KOPT-K1 (cell line): ENCODE measurements around the gene ING3.

Source experiments
- H3K27ac ChIP-seq: fragments of 200-600 bp; sonication (generic); 2 replicates; pipeline ENCODE4 v1.5.1; 2016; ENCODE audit warnings: antibody characterized with exemption, mild to moderate bottlenecking, low read depth, low read length; ENCODE audit not compliant: poor library complexity, severe bottlenecking
- H3K36me3 ChIP-seq: fragments of 200-600 bp; sonication (generic); 2 replicates; pipeline ENCODE4 v1.5.1; 2017; ENCODE audit warnings: antibody characterized with exemption, mild to moderate bottlenecking, low read length, moderate library complexity; ENCODE audit not compliant: insufficient read depth
- H3K9me3 ChIP-seq: fragments of 200-600 bp; sonication (generic); 2 replicates; pipeline ENCODE4 v1.5.1; 2017; ENCODE audit warnings: antibody characterized with exemption, low read length, mild to moderate bottlenecking; ENCODE audit not compliant: insufficient read depth, poor library complexity, severe bottlenecking

The ING3 gene

GRCh38 chr7:121017586-121017985 is 67.0 kb downstream of the ING3 start:
- Histone ChIP-seq H3K27ac (no peak overlapping the region), H3K9me3 (no peaks in the 10 kb centered on the region), H3K36me3 (no peaks in the 10 kb centered on the region)

DNA sequence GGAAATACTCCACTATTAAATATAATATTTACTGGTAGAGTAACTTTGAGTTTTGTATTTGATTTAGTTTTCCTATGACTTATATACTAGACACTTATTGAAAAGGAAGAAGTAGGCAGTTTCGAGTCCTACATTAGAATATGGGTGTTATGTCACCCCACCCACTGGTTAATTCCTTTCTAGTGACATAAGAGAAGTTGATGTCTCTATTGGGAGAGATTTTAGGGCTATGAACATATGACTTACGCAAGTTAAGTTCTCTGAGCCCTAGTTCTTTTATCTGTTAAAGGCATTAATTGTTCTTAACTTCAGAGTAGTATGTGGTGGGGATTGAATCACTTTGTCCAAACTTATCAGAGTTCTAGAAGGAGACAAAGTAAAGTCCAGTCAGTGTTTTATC is 68.4 kb downstream of the ING3 start:
- no peaks in the 10 kb centered on the region for H3K9me3 ChIP-seq
- H3K27ac ChIP-seq = no peak overlapping the region
- no peaks in the 10 kb centered on the region for H3K36me3 ChIP-seq

- Histone ChIP-seq H3K36me3 (no peaks in the 10 kb centered on the region), H3K27ac (no peak overlapping the region), H3K9me3 (no peaks in the 10 kb centered on the region)
Observed at GRCh38 chr7:121020249-121020988, 69.8 kb downstream of the ING3 start.

DNA sequence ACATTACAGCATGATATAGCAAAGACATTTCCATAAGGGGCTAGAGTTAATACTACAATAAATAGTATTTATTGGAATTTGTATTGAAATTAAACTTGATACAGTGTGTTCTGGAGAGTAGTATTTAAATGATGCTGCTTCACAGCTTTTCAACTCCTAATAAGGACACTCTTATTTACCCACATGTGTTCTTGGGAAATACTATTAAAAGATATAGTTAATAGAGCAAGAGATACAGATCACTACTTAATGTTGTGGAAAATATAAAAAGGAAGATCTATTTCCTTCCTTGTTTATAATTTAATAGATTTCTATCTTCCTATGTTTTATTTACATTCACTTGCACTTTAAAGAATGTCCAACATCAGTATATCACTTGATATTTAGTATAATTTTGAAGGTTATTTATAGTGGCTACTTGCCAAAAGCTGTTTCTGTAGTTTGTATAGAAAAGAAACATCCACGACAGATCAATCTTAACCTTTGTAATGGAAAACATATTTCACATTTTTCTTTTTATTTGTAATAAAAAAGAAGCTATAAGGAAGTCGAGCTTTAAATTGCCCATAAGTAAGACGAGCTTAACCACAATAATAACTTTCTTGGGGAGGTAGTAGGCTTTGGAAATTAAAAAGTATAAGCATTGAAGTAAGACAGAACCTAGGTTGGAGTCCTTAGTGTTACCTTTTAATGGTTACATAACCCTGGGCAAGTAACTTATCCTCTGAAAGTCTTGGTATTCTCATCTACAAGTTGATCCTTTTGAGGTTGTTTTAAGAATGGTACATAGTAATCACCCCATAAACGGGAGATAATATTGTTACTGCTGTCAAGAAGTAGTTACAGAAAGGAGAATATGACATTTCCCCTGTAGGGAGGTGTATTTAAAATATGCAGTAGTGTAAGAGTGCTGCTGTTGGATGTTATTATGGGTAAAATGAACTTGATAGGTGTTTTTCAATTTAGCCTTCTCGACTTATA is 70.7 kb downstream of the ING3 start:
- Histone ChIP-seq H3K9me3 (peaks cover 8% of the 10 kb centered on the region), H3K27ac (no peak overlapping the region), H3K36me3 (no peaks in the 10 kb centered on the region)

DNA sequence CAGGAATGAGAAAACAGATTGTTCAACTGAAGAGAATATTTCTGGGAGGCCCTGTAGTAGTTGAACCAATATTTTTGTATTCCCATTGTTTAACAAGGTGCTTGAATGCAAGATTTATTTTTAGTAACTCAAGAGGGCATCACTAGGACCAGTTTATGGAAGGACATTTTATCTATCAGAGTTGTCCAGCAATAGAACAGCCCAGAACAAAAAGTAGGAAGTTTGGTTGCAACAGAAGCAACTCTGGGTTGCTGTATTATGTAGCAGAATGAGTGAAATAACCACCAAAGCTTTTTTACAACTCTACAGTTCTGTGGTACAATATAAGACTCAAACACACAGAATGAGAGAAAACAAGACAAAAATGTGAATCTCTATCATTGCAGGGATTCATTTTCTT is 72.6 kb downstream of the ING3 start:
- no peaks in the 10 kb centered on the region for H3K36me3 ChIP-seq
- no peak overlapping the region for H3K27ac ChIP-seq
- H3K9me3 ChIP-seq = peaks cover 9% of the 10 kb centered on the region

DNA sequence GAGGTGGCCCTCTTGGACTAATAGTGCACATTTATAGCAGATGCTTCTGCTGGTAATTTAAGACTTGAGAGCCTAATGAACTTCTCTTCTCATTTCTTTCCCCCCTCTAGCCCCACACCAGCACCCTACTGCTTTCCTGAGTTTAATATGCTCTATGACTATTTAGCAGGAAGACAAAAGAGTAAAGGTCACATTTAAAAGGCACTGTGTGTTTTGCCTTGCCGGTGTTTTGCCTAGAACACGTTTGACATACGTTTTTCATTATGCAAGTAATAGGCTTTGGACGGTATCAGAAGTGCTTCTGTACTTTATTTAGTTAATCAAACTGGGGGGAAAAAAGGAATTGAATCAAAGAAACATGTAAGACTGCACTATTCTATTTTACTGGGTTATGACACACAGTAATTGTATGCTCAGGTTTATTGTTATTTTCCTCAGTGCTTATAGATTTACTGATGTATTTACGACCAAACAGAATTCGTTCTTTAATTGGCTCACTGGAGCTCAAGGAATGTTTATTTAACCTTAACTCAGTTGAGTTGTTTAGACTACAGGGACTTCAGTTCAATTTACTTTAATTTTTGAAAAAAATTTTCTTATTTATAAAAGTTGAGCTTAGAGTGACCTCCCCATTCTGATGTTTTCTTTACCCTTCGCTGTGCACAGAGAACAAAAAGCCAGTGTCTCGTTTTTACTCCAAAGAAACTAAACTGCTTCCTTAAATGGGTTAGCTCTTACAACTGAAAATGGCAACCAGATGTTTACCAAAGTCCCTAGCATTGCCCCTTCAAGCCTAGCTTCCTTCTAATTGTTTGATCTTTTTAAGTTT is 73.3 kb downstream of the ING3 start:
- peaks cover 9% of the 10 kb centered on the region for H3K9me3 ChIP-seq
- H3K36me3 ChIP-seq = no peaks in the 10 kb centered on the region
- H3K27ac ChIP-seq = no peak overlapping the region

GRCh38 chr7:121024611-121025010 is 74.0 kb downstream of the ING3 start:
- Histone ChIP-seq H3K36me3 (no peaks in the 10 kb centered on the region), H3K27ac (no peak overlapping the region), H3K9me3 (peaks cover 9% of the 10 kb centered on the region)

DNA sequence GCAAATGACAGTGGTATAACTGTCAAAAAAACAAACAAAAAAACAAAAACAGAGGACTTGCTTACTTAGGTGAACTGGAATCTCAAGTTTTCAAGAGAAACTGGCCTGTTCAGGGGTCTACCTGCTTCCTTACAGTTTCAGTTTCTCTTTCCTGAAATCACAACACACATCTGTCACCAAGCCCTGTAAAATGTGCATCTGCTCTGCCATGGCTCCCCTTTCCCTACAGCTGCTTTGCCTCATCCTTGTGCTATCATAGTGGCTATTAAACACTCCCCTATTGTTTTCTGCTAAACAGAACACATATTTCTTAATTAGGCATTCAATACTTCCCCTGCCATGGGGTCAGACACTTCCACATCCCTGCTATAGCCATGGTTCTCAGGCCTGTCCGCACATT is 75.6 kb downstream of the ING3 start:
- no peaks in the 10 kb centered on the region for H3K36me3 ChIP-seq
- no peak overlapping the region for H3K27ac ChIP-seq
- H3K9me3 ChIP-seq = peaks cover 9% of the 10 kb centered on the region

DNA sequence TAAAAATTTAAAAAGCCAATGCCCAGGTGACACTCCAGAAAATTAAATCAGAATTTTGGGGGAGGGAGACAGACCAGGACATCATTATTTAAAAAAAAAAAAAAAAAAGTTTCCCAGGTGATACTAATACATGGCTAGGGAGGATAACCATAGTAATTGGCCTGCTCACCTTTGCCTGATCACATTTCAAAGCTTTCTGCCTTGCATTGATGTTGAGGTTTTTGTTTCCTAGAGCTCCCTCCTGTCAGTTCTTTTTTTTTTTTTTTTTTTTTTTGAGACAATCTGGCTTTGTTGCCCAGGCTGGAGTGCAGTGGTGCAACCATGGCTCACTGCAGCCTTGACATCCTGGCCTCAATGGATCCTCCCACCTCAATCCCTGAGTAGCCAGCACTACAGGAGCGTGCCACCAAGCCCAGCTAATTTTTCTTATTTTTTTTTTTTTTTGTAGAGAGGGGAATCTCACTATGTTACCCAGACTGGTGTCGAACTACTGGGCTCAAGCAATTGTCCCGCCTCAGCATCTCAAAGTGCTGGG is 76.1 kb downstream of the ING3 start:
- H3K36me3 ChIP-seq = no peaks in the 10 kb centered on the region
- H3K27ac ChIP-seq = no peak overlapping the region
- peaks cover 9% of the 10 kb centered on the region for H3K9me3 ChIP-seq
